ENCODE results near the gene IDUA.

IDUA gene

DNA sequence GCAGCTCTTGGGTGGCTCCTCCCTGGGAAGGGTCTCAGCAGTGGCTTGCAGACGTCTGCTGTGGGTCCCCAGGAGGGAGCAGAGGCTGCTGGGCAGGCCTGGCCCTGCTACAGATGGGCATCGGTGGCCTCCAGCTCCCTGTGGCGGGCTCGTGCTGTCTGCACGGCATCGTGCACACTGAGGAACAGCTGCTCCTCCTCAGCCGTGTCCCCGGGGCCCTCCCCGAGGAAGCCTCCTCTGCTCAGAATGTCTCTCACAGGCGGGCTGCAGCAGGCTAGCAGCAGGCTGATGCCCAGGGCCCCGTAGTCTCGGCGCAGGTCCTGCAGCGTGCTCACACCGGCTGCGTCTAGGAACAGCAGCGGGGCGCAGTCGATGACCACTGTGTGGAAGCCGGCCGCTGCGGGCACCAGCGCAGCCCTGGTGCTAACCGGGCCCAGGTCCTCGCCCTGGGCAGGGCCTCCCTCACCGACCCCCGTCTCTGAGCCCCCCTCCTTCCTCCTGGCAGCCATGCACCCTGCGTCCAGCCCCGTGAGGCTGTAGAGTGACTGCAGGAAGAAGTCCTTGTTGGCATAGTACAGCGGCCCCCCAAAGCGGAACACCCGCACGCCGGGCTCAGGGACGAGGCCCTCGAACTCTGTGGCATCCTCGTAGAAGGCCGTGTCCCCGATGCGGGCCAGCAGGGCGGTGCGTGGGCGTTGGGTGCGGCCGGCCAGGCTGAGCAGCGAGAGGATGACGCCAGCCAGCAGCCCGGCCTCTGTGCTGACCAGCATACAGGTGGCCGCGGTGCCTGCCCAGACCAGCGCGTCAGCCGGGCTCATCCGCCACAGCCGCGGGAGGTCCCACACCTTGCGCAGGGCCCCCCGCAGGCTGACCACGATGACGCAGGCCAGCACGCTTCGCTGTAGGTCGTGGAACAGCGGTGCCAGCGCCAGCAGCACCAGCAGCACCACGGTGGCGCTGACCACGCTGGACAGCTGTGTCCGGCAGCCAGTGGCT, 2.2 kb downstream of the IDUA start:
- TF ChIP-seq POLR2AphosphoS5 (IDR thresholded peaks at IDR 0.05; ENCODE audit: low read depth) (no peak), GABPA (IDR thresholded peaks at IDR 0.05; ENCODE audit: low read depth) (no peak), SPI1 (IDR thresholded peaks at IDR 0.05; ENCODE audit: borderline replicate concordance, low read depth) (no peak)
- TF ChIP-seq, protein P1, sequence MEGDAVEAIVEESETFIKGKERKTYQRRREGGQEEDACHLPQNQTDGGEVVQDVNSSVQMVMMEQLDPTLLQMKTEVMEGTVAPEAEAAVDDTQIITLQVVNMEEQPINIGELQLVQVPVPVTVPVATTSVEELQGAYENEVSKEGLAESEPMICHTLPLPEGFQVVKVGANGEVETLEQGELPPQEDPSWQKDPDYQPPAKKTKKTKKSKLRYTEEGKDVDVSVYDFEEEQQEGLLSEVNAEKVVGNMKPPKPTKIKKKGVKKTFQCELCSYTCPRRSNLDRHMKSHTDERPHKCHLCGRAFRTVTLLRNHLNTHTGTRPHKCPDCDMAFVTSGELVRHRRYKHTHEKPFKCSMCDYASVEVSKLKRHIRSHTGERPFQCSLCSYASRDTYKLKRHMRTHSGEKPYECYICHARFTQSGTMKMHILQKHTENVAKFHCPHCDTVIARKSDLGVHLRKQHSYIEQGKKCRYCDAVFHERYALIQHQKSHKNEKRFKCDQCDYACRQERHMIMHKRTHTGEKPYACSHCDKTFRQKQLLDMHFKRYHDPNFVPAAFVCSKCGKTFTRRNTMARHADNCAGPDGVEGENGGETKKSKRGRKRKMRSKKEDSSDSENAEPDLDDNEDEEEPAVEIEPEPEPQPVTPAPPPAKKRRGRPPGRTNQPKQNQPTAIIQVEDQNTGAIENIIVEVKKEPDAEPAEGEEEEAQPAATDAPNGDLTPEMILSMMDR (IDR thresholded peaks at IDR 0.05; ENCODE audit: insufficient read depth, low read length) = no peak
- TF ChIP-seq, protein P2, sequence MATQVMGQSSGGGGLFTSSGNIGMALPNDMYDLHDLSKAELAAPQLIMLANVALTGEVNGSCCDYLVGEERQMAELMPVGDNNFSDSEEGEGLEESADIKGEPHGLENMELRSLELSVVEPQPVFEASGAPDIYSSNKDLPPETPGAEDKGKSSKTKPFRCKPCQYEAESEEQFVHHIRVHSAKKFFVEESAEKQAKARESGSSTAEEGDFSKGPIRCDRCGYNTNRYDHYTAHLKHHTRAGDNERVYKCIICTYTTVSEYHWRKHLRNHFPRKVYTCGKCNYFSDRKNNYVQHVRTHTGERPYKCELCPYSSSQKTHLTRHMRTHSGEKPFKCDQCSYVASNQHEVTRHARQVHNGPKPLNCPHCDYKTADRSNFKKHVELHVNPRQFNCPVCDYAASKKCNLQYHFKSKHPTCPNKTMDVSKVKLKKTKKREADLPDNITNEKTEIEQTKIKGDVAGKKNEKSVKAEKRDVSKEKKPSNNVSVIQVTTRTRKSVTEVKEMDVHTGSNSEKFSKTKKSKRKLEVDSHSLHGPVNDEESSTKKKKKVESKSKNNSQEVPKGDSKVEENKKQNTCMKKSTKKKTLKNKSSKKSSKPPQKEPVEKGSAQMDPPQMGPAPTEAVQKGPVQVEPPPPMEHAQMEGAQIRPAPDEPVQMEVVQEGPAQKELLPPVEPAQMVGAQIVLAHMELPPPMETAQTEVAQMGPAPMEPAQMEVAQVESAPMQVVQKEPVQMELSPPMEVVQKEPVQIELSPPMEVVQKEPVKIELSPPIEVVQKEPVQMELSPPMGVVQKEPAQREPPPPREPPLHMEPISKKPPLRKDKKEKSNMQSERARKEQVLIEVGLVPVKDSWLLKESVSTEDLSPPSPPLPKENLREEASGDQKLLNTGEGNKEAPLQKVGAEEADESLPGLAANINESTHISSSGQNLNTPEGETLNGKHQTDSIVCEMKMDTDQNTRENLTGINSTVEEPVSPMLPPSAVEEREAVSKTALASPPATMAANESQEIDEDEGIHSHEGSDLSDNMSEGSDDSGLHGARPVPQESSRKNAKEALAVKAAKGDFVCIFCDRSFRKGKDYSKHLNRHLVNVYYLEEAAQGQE (IDR thresholded peaks at IDR 0.05; ENCODE audit: insufficient replicate concordance, low read depth) = no peak
- H3K4me3 ChIP-seq (replicated peaks; ENCODE audit: insufficient read depth, low read length) = no peak overlapping the region
- H3K27me3 ChIP-seq (ENCODE audit: insufficient read depth, poor library complexity, severe bottlenecking) = no peaks in the 10 kb centered on the region
- DNase-seq (ENCODE audit: low read depth in 1 of 2, low spot score in 1 of 2) = no peak
- no peak overlapping the region for H3K27ac ChIP-seq (replicated peaks)

DNA sequence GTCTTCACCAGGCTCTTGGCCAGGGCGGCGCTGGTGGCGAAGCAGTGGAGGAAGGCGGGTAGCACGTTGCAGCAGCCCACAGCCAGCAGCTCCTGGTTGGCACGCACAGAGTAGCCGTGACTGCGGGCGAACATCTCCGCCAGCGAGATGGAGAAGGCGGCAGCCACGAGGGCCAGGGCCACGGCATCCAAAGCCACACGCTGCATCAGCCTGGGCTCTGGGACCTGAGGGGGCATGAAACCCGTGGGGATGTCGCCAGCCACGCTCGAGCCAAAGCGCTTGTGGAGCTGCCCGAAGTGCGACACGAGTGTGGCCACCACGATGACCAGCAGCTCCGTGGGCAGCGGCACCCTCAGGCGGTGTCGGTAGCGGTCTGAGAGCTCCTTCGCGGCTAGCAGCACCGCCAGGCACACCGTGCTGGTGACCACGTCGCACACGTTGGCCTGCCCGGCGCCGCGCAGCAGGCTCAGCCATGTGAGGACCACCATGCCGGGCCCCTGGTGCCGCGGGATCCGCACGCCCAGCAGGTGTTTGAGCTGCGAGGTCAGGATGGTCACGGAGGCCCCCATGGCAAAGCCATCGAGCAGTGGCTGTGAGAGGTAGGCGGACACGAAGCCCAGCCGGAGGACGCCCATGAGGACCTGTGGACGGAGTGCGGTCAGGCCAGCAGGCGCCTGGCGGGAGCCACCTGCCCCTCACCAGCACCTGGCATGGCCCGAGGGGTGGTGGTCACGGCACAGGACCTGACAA, 3.1 kb downstream of the IDUA start:
- TF ChIP-seq, protein P2 (IDR thresholded peaks at IDR 0.05; ENCODE audit: insufficient replicate concordance, low read depth) = no peak
- TF ChIP-seq, protein P1 (IDR thresholded peaks at IDR 0.05; ENCODE audit: insufficient read depth, low read length) = no peak
- TF ChIP-seq SPI1 (IDR thresholded peaks at IDR 0.05; ENCODE audit: borderline replicate concordance, low read depth) (no peak), GABPA (IDR thresholded peaks at IDR 0.05; ENCODE audit: low read depth) (no peak), POLR2AphosphoS5 (IDR thresholded peaks at IDR 0.05; ENCODE audit: low read depth) (no peak)
- H3K27me3 ChIP-seq (ENCODE audit: insufficient read depth, poor library complexity, severe bottlenecking) = no peaks in the 10 kb centered on the region
- DNase-seq (ENCODE audit: low read depth in 1 of 2, low spot score in 1 of 2) = no peak
- H3K27ac ChIP-seq (replicated peaks) = no peak overlapping the region
- no peak overlapping the region for H3K4me3 ChIP-seq (replicated peaks; ENCODE audit: insufficient read depth, low read length)

DNA sequence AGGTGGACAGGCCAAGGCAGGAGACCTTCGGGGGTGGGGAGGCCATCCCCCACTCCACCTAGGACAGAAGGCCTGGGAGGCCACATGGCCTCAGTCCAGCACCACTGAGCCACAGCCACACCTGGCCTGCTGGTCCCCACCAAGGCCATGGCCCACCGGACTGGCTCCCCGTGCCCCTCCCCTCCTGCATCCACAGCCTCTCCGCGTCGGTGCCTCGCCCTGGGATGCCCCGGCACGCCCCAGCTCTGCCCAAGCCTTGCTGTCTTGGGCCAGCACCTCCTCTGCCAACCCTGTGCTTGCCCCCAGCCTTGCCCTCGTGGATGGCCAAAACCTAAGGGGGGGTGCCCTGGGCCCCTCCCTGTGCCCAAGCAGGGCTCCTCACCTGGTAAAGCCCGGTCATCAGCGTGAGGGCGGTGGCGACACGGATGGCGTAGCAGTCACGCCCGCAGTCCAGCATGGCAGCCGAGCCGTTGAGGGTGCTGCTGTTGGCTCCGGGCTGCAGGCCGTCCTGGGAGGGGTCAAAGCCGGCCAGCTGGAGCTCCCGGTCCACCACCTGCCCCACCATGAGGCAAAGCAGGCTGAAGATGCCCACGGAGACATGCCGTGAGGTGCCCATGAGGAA, 4.0 kb downstream of the IDUA start:
- H3K27ac ChIP-seq (replicated peaks) = no peak overlapping the region
- no peaks in the 10 kb centered on the region for H3K27me3 ChIP-seq (ENCODE audit: insufficient read depth, poor library complexity, severe bottlenecking)
- DNase-seq (ENCODE audit: low read depth in 1 of 2, low spot score in 1 of 2) = no peak
- H3K4me3 ChIP-seq (replicated peaks; ENCODE audit: insufficient read depth, low read length) = no peak overlapping the region
- TF ChIP-seq, protein P1 (IDR thresholded peaks at IDR 0.05; ENCODE audit: insufficient read depth, low read length) = no peak
- TF ChIP-seq, protein P2 (IDR thresholded peaks at IDR 0.05; ENCODE audit: insufficient replicate concordance, low read depth) = no peak
- TF ChIP-seq POLR2AphosphoS5 (IDR thresholded peaks at IDR 0.05; ENCODE audit: low read depth) (no peak), SPI1 (IDR thresholded peaks at IDR 0.05; ENCODE audit: borderline replicate concordance, low read depth) (no peak), GABPA (IDR thresholded peaks at IDR 0.05; ENCODE audit: low read depth) (no peak)

All from HL-60 (cell line).